ENCODE data around the gene CHRNA9.
A peak's percentile ranks its signal among the peaks of the same experiment; 100 is the strongest.
"Not testable (repeated sequence)": the region's sequence is repeated elsewhere in the genome, so short reads cannot be mapped to it uniquely, and the experiment has no call there.

The CHRNA9 gene, protein sequence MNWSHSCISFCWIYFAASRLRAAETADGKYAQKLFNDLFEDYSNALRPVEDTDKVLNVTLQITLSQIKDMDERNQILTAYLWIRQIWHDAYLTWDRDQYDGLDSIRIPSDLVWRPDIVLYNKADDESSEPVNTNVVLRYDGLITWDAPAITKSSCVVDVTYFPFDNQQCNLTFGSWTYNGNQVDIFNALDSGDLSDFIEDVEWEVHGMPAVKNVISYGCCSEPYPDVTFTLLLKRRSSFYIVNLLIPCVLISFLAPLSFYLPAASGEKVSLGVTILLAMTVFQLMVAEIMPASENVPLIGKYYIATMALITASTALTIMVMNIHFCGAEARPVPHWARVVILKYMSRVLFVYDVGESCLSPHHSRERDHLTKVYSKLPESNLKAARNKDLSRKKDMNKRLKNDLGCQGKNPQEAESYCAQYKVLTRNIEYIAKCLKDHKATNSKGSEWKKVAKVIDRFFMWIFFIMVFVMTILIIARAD

DNA sequence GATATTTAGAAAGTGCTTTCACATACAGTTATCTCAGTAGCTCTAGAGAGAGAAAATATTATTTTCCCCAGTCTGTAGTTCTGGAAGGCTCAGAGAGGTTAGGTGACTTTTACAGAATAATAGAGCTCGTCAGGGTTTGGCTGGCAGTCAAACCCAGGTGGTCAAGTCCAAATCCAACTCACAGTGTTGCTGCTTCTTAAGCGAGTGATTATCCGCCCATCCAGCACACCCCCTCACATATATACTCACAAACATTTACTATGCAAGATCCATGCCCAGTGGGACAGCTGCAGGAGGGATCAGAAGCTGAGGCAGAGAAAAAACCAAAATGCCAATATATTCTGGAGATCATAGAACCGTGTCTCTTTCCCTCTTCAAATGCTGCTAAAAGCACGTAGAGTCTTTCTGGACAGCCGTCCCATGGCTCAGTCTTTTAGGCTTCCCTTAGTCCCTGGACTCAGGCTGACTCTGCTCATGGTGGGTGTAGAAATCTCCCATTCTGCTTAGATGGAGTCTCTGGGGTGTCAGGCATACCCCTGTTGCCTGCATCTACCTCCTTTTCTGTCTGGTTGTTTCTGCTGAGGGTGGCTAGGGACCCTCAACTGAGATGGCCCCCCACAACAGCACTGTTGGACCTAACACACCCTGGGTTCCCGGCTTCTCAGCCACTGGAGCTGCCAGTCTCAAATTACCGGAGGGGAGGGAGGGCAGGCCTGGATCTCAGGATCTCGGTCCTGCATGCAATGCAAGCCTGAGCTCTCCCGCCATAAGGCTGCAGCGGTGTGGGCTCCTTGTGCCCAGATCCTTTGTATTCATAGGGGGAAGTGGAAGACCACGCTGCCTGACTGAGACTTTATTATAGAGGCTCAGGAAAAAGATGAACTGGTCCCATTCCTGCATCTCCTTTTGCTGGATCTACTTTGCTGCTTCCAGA, at the start of gene CHRNA9:
TSS of gene CHRNA9 (plus strand) at position 743 of the 934 bp plus-strand sequence. CDS start at position 878, 135 bp downstream.
- no peaks in the 10 kb centered on the region for H3K4me1 Mint-ChIP-seq
- H3K4me3 Mint-ChIP-seq, result no peak within 1 kb of the TSS
- no peak within 1 kb of the TSS for H3K27ac Mint-ChIP-seq
- peaks cover 4% of the 10 kb centered on the region for H3K27me3 Mint-ChIP-seq
- ATAC-seq (ENCODE audit: low read depth), result no peak
- no peaks in the 10 kb centered on the region for H3K9me3 Mint-ChIP-seq
- no peak for DNase-seq (ENCODE audit: low spot score in 2 of 2)
- H3K36me3 Mint-ChIP-seq, result no peaks in the 10 kb centered on the region

DNA sequence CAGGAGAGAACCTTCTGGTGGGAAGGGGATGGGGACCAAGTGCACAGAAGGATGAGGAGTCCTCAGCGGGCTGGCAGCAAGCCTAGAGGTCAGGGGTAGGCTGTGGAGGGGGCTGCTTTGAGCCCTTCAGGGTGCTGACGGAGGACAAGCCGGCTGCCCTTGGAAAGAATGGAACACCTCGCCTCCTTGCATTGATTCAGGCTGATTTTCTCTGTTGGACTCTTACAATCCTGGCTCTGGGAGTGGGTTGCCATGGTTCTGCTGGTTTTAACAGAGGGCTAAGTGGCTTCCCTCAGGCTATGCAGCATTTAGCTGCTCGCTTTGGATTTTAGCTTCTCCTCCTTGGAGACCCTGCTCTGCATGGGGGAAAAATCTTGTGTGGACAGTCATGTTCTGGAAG, 49.4 kb upstream of the CHRNA9 start:
- Mint-ChIP-seq H3K27ac (peak overlapping the region; percentile 49), H3K4me1 (peaks cover 21% of the 10 kb centered on the region), H3K4me3 (no peak overlapping the region), H3K9me3 (no peaks in the 10 kb centered on the region), H3K36me3 (no peaks in the 10 kb centered on the region), H3K27me3 (no peaks in the 10 kb centered on the region)
- no peak for DNase-seq (ENCODE audit: low spot score in 2 of 2)
- ATAC-seq (ENCODE audit: low read depth), result no peak

- peaks cover 1% of the 10 kb centered on the region for H3K9me3 Mint-ChIP-seq
- no peaks in the 10 kb centered on the region for H3K27me3 Mint-ChIP-seq
- no peaks in the 10 kb centered on the region for H3K36me3 Mint-ChIP-seq
- peaks cover 31% of the 10 kb centered on the region for H3K4me1 Mint-ChIP-seq
- DNase-seq (ENCODE audit: low spot score in 2 of 2) (no peak), ATAC-seq (ENCODE audit: low read depth) (peak; percentile 57)
- H3K4me3 Mint-ChIP-seq, result peak overlapping the region; percentile 12
- peak overlapping the region; percentile 54 for H3K27ac Mint-ChIP-seq
These were observed 46.6 kb upstream of the CHRNA9 start for GRCh38 chr4:40288566-40288965.

- Mint-ChIP-seq H3K27me3 (no peaks in the 10 kb centered on the region), H3K27ac (peak overlapping the region; percentile 54), H3K36me3 (no peaks in the 10 kb centered on the region), H3K4me3 (peak overlapping the region; percentile 15), H3K4me1 (peaks cover 29% of the 10 kb centered on the region), H3K9me3 (peaks cover 1% of the 10 kb centered on the region)
- ATAC-seq (ENCODE audit: low read depth) (peak; percentile 71), DNase-seq (ENCODE audit: low spot score in 2 of 2) (no peak)
These were observed 45.6 kb upstream of the CHRNA9 start for GRCh38 chr4:40289366-40290188.

DNA sequence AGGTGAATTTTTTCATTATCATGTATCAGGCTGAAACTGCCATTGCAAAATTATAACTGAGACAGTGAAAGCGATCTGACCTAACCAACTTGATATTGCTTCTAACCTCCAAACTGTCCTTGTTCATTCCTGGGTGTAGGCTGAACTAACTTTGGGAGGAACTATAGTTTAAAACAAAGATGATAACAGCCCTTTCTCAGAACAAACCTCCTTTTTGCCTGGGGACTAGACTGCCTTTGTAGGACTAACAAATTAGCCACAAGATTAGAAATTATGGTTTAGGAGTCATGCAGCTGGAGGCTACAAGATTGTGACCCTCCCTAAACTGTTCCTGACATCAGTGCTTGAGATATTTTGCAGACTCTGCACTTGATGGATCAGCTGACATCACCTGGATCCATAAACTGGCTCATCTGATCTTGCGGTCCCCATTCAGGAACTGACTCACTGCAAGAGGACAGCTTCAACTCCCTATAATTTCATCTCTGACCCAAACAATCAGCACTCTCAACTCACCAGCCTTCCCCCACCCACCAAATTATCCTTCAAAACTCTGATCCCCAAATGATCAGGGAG, 44.4 kb upstream of the CHRNA9 start:
- not testable (repeated sequence) for ATAC-seq (ENCODE audit: low read depth); H3K27me3 Mint-ChIP-seq; DNase-seq (ENCODE audit: low spot score in 2 of 2); H3K9me3 Mint-ChIP-seq; H3K36me3 Mint-ChIP-seq; H3K4me3 Mint-ChIP-seq
- Mint-ChIP-seq H3K27ac (peak overlapping the region; percentile 7), H3K4me1 (peaks cover 28% of the 10 kb centered on the region)

- DNase-seq (ENCODE audit: low spot score in 2 of 2) (no peak), ATAC-seq (ENCODE audit: low read depth) (no peak)
- H3K36me3 Mint-ChIP-seq, result no peaks in the 10 kb centered on the region
- H3K4me3 Mint-ChIP-seq, result no peak overlapping the region
- peaks cover 30% of the 10 kb centered on the region for H3K4me1 Mint-ChIP-seq
- H3K27me3 Mint-ChIP-seq, result no peaks in the 10 kb centered on the region
- H3K9me3 Mint-ChIP-seq, result peaks cover 1% of the 10 kb centered on the region
- peak overlapping the region; percentile 45 for H3K27ac Mint-ChIP-seq
These were observed 42.8 kb upstream of the CHRNA9 start for GRCh38 chr4:40292313-40292759.

GRCh38 chr4:40294339-40294738, 40.8 kb upstream of the CHRNA9 start:
- Mint-ChIP-seq H3K4me3 (no peak overlapping the region), H3K27me3 (no peaks in the 10 kb centered on the region), H3K27ac (no peak overlapping the region), H3K36me3 (peaks cover 3% of the 10 kb centered on the region), H3K9me3 (peaks cover 1% of the 10 kb centered on the region), H3K4me1 (peaks cover 36% of the 10 kb centered on the region)
- ATAC-seq (ENCODE audit: low read depth), result no peak
- DNase-seq (ENCODE audit: low spot score in 2 of 2), result no peak

DNA sequence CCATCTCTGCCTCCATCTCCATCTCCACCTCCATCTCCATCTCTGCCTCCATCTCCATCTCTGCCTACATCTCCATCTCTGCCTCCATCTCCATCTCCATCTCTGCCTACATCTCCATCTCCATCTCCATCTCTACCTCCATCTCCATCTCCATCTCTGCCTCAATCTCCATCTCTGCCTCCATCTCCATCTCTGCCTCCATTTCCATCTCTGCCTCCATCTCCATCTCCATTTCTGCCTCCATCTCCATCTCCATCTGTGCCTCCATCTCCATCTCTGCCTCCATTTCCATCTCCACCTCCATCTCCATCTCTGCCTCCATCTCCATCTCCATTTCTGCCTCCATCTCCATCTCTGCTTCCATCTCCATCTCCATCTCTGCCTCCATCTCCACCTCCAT, 40.1 kb upstream of the CHRNA9 start:
- not testable (repeated sequence) for DNase-seq (ENCODE audit: low spot score in 2 of 2); H3K27me3 Mint-ChIP-seq; H3K4me3 Mint-ChIP-seq; ATAC-seq (ENCODE audit: low read depth); H3K36me3 Mint-ChIP-seq; H3K27ac Mint-ChIP-seq; H3K9me3 Mint-ChIP-seq
- H3K4me1 Mint-ChIP-seq, result peaks cover 35% of the 10 kb centered on the region

GRCh38 chr4:40295572-40295971, 39.6 kb upstream of the CHRNA9 start:
- no peak for DNase-seq (ENCODE audit: low spot score in 2 of 2)
- ATAC-seq (ENCODE audit: low read depth), result no peak
- no peaks in the 10 kb centered on the region for H3K27me3 Mint-ChIP-seq
- peaks cover 3% of the 10 kb centered on the region for H3K36me3 Mint-ChIP-seq
- no peak overlapping the region for H3K27ac Mint-ChIP-seq
- peaks cover 1% of the 10 kb centered on the region for H3K9me3 Mint-ChIP-seq
- peaks cover 37% of the 10 kb centered on the region for H3K4me1 Mint-ChIP-seq
- no peak overlapping the region for H3K4me3 Mint-ChIP-seq

DNA sequence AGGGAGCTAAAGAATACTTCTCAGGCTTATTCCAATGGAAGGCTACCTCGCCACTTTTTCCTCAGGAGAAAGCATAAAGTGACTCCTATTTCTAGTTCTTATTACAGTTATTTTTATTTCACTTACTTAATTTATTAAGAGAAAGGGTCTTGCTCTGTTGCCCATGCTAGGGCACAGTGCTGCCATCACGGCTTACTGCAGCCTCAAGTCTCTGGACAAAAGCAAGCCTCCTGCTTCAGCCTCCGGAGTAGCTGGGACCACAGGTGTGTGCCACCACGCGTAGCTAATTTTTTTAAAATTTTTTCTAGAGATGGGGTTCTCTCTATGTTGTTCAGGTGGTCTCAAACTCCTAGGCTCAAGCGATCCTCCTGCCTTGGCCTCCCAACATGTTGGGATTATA, 36.0 kb upstream of the CHRNA9 start:
- ATAC-seq (ENCODE audit: low read depth) (no peak), DNase-seq (ENCODE audit: low spot score in 2 of 2) (no peak)
- H3K27ac Mint-ChIP-seq, result no peak overlapping the region
- peaks cover 2% of the 10 kb centered on the region for H3K9me3 Mint-ChIP-seq
- no peak overlapping the region for H3K4me3 Mint-ChIP-seq
- H3K27me3 Mint-ChIP-seq, result no peaks in the 10 kb centered on the region
- H3K4me1 Mint-ChIP-seq, result peaks cover 44% of the 10 kb centered on the region
- peaks cover 5% of the 10 kb centered on the region for H3K36me3 Mint-ChIP-seq

- no peak for ATAC-seq (ENCODE audit: low read depth)
- no peaks in the 10 kb centered on the region for H3K27me3 Mint-ChIP-seq
- peak overlapping the region; percentile 97 for H3K27ac Mint-ChIP-seq
- H3K4me3 Mint-ChIP-seq, result no peak overlapping the region
- DNase-seq (ENCODE audit: low spot score in 2 of 2), result no peak
- peaks cover 49% of the 10 kb centered on the region for H3K4me1 Mint-ChIP-seq
- peaks cover 7% of the 10 kb centered on the region for H3K36me3 Mint-ChIP-seq
- peaks cover 2% of the 10 kb centered on the region for H3K9me3 Mint-ChIP-seq
These were observed 35.3 kb upstream of the CHRNA9 start for GRCh38 chr4:40299811-40300292.

- H3K9me3 Mint-ChIP-seq, result peaks cover 2% of the 10 kb centered on the region
- H3K4me3 Mint-ChIP-seq, result peak overlapping the region; percentile 55
- H3K27me3 Mint-ChIP-seq, result no peaks in the 10 kb centered on the region
- peak overlapping the region; percentile 97 for H3K27ac Mint-ChIP-seq
- ATAC-seq (ENCODE audit: low read depth), result no peak
- peaks cover 56% of the 10 kb centered on the region for H3K4me1 Mint-ChIP-seq
- DNase-seq (ENCODE audit: low spot score in 2 of 2), result no peak
- H3K36me3 Mint-ChIP-seq, result peaks cover 7% of the 10 kb centered on the region
These were observed 34.6 kb upstream of the CHRNA9 start for GRCh38 chr4:40300371-40301162.

Data from memory B cell (primary cell).